ENCODE results near the gene LY6G5B. TPM values are rescaled to one million over a fixed set of nuclear protein-coding genes. Genes with fewer than 3 reads are reported as not detected.

The LY6G5B gene
- total RNA-seq, 6 experiments from 2014 or later = 4.6 to 6.0 (median 5.3) TPM

GRCh38 chr6:31661262-31662123, 8.3 kb upstream of the LY6G5B start:
- H3K4me3 Mint-ChIP-seq = peak overlapping the region; percentile 96
- no peak for DNase-seq
- peaks cover 4% of the 10 kb centered on the region for H3K27me3 Mint-ChIP-seq (ENCODE audit: insufficient read depth)
- no peaks in the 10 kb centered on the region for H3K9me3 Mint-ChIP-seq
- TF ChIP-seq, protein P1, sequence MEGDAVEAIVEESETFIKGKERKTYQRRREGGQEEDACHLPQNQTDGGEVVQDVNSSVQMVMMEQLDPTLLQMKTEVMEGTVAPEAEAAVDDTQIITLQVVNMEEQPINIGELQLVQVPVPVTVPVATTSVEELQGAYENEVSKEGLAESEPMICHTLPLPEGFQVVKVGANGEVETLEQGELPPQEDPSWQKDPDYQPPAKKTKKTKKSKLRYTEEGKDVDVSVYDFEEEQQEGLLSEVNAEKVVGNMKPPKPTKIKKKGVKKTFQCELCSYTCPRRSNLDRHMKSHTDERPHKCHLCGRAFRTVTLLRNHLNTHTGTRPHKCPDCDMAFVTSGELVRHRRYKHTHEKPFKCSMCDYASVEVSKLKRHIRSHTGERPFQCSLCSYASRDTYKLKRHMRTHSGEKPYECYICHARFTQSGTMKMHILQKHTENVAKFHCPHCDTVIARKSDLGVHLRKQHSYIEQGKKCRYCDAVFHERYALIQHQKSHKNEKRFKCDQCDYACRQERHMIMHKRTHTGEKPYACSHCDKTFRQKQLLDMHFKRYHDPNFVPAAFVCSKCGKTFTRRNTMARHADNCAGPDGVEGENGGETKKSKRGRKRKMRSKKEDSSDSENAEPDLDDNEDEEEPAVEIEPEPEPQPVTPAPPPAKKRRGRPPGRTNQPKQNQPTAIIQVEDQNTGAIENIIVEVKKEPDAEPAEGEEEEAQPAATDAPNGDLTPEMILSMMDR (IDR thresholded peaks at IDR 0.05) = no peak
- H3K27ac Mint-ChIP-seq = peak overlapping the region; percentile 79
- H3K36me3 Mint-ChIP-seq (ENCODE audit: low read depth) = peaks cover 39% of the 10 kb centered on the region
- peaks cover 63% of the 10 kb centered on the region for H3K4me1 Mint-ChIP-seq (ENCODE audit: low read depth)

DNA sequence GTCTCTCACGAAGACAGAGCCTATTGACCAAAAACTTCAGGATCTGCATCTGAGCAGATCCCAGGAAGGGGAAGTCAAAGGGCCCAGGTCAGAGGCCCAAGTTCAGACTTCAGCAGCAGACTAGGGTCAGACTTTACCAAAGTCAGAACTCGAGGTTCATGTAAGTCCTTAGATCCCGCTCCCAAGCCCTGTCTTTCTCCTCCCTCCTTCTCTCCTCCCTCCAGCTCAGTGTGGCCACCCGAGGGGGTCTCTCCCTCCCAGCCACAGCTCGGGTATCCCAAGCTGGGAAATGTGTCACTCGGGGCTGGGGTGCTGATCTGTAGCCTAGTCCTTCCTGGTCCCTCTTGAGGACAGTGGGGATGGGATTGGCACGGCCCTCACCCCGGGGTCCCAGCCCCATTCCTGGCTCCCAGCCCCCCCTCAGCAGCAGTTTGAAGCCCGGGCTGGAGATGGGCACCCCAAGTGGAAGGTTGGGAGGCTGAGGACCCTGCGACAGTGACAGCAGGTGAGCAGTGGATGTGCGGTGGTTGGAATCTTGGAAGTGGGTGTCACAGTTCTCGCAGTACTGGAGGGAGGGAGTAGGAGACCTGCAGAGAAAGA, 7.6 kb upstream of the LY6G5B start:
- Mint-ChIP-seq H3K9me3 (no peaks in the 10 kb centered on the region), H3K27me3 (ENCODE audit: insufficient read depth) (peaks cover 4% of the 10 kb centered on the region), H3K4me3 (peak overlapping the region; percentile 39; the same call in 1 of the 2 replicates), H3K4me1 (ENCODE audit: low read depth) (peaks cover 69% of the 10 kb centered on the region), H3K27ac (peak overlapping the region; percentile 8; the same call in 1 of the 2 replicates), H3K36me3 (ENCODE audit: low read depth) (peaks cover 42% of the 10 kb centered on the region)
- TF ChIP-seq, protein P1 (IDR thresholded peaks at IDR 0.05) = no peak
- DNase-seq = no peak

GRCh38 chr6:31663126-31663960, 6.4 kb upstream of the LY6G5B start:
- H3K4me1 Mint-ChIP-seq (ENCODE audit: low read depth) = peaks cover 70% of the 10 kb centered on the region
- no peaks in the 10 kb centered on the region for H3K9me3 Mint-ChIP-seq
- H3K36me3 Mint-ChIP-seq (ENCODE audit: low read depth) = peaks cover 41% of the 10 kb centered on the region
- peak overlapping the region; percentile 98 for H3K27ac Mint-ChIP-seq
- peaks cover 4% of the 10 kb centered on the region for H3K27me3 Mint-ChIP-seq (ENCODE audit: insufficient read depth)
- TF ChIP-seq, protein P1 (IDR thresholded peaks at IDR 0.05) = no peak
- H3K4me3 Mint-ChIP-seq = peak overlapping the region; percentile 95
- no peak for DNase-seq

DNA sequence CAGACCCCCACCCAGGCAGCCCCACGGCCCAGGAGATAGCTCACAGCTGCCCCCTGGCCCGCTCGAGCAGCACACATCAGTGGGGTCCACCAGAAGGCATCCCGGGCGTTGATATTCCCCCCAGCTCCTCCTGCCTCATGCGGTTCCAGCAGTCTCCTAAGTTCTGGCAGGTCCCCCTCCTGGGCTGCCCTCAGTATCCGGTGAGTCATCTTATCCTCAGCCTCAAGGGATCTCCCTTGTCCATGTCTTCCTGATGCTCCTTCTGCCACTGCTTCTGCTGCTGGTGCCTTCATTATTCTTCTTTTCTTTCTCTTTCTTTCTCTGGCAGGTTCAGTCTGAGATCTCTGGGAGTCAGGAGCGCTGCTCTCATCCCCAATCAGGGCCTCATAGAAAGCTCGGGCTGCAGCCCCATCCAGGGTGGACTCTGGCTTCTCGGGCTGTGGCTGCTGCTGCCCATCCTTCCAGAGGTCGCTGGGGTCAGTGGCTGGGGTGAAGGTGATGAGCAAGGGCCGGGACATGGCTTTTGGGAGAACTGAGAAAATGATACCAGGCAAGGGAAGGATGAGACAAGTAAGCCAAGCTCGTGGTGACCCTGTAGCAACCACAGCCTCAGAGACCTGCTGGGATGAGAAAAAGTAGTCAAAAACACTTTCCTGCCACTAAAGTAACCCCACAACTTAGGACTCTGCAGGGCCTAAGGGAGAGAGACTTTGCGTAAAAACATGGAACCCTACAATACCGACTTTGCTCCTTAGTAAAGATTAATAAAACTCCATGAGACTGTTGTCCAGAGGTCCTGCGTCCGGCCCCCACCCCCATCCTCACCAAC, 5.6 kb upstream of the LY6G5B start:
- DNase-seq = peak; percentile 76
- peaks cover 69% of the 10 kb centered on the region for H3K4me1 Mint-ChIP-seq (ENCODE audit: low read depth)
- no peaks in the 10 kb centered on the region for H3K9me3 Mint-ChIP-seq
- peaks cover 41% of the 10 kb centered on the region for H3K36me3 Mint-ChIP-seq (ENCODE audit: low read depth)
- peaks cover 4% of the 10 kb centered on the region for H3K27me3 Mint-ChIP-seq (ENCODE audit: insufficient read depth)
- H3K4me3 Mint-ChIP-seq = peak overlapping the region; percentile 95
- TF ChIP-seq, protein P1 (IDR thresholded peaks at IDR 0.05) = peak; percentile 30; the same call in 1 of the 2 replicates
- H3K27ac Mint-ChIP-seq = peak overlapping the region; percentile 98

All from HFFc6 (cell line).